Left ventricle myocardium inferior (tissue), 1 donor: ENCODE measurements around the gene PAQR3. TPM values are rescaled to one million over a fixed set of nuclear protein-coding genes. Genes with fewer than 3 reads are reported as not detected.

Experiments used
- DNase-seq: peaks from one replicate; pipeline ENCODE4 v3.0.0-alpha.2; 2020
- H3K27ac ChIP-seq: fragments of 200-600 bp; replicated peaks from 2 replicates; pipeline ENCODE4 v1.8.0; 2021
- H3K27me3 ChIP-seq: fragments of 200-600 bp; 2 replicates; pipeline ENCODE4 v1.8.0; 2021; ENCODE audit warnings: low read depth
- H3K36me3 ChIP-seq: fragments of 200-600 bp; 2 replicates; pipeline ENCODE4 v1.8.0; 2021
- H3K4me1 ChIP-seq: fragments of 200-600 bp; 2 replicates; pipeline ENCODE4 v1.8.0; 2021
- H3K4me3 ChIP-seq: fragments of 200-600 bp; 2 replicates; pipeline ENCODE4 v1.8.0; 2021; ENCODE audit warnings: mild to moderate bottlenecking, moderate library complexity
- H3K9me3 ChIP-seq: fragments of 200-600 bp; replicated peaks from 2 replicates; pipeline ENCODE4 v1.8.0; 2021
- intact Hi-C: fragments of 100-400 bp; cut with micrococcal nuclease; formaldehyde crosslinking; loops from one replicate; pipeline ENCODE4 v1.11.0; 2022
- total RNA-seq: library from RNA; stranded (reverse); fragmentation: NEBNext Ultra II Directional; extraction: Animal tissue kit (Norgen Biotek cat#: 25700); gene quantifications from one replicate; pipeline ENCODE4 v1.2.1, GENCODE V29; 2021
- TF ChIP-seq, protein P1 (sequence below): fragments of 200-600 bp; IDR thresholded peaks from 2 replicates; pipeline ENCODE4 v1.8.0; 2021; ENCODE audit warnings: antibody characterized with exemption, mild to moderate bottlenecking, borderline replicate concordance
- donor health status: DM: no; HTN: yes; CAD: no; lungs with severe emphysema.

The PAQR3 gene
- total RNA-seq, 1 donor from 2014 or later, result 9.8 TPM

DNA sequence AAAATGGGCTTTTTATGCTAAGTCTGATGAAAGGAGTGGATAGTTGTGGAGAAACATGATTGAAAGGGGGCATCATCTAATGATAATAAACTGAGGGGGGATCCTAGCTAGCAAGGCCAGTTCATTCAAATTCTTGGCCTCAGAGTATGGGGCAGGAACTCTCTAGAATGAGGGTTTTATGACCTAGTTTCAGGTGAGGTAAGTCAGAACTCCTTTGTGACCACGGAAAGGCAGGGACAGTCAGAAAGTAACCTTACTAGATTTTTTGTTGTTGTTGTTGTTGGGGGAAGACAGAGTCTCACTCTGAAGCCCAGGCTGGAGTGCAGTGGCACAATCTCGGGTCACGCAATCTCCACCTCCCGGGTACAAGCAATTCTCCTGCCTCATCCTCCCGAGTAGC, 1.5 kb upstream of the PAQR3 start:
- no peak overlapping the region for H3K4me3 ChIP-seq
- DNase-seq, result no peak
- H3K9me3 ChIP-seq, result no peaks in the 10 kb centered on the region
- intact Hi-C loops, result no loop called here
- TF ChIP-seq, protein P1, sequence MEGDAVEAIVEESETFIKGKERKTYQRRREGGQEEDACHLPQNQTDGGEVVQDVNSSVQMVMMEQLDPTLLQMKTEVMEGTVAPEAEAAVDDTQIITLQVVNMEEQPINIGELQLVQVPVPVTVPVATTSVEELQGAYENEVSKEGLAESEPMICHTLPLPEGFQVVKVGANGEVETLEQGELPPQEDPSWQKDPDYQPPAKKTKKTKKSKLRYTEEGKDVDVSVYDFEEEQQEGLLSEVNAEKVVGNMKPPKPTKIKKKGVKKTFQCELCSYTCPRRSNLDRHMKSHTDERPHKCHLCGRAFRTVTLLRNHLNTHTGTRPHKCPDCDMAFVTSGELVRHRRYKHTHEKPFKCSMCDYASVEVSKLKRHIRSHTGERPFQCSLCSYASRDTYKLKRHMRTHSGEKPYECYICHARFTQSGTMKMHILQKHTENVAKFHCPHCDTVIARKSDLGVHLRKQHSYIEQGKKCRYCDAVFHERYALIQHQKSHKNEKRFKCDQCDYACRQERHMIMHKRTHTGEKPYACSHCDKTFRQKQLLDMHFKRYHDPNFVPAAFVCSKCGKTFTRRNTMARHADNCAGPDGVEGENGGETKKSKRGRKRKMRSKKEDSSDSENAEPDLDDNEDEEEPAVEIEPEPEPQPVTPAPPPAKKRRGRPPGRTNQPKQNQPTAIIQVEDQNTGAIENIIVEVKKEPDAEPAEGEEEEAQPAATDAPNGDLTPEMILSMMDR, result no peak
- H3K27me3 ChIP-seq, result no peaks in the 10 kb centered on the region
- peaks cover 27% of the 10 kb centered on the region for H3K4me1 ChIP-seq
- no peak overlapping the region for H3K27ac ChIP-seq
- H3K36me3 ChIP-seq, result no peaks in the 10 kb centered on the region

GRCh38 chr4:78939667-78940008, 400 bp upstream of the PAQR3 start:
- no peaks in the 10 kb centered on the region for H3K9me3 ChIP-seq

DNA sequence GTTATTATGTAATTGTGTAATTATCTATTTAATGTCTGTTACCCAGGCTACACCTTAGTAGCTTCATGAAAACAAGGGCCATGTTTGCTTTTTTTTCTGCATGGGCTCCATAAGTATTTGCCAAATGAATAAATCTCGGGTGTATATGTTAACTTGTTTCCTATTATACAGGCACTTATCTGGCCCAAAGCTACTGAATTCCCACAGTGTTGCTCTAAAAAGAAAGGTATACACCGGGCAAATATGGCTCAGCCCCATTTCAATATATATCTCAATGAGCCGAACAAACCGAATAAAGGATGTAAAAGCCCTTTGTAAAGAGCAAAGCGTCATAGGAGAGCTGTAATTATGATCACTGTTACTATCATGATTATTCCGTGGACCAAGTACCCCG, 767 bp downstream of the PAQR3 start:
- Histone ChIP-seq H3K4me3 (peak overlapping the region; percentile 91), H3K9me3 (no peaks in the 10 kb centered on the region), H3K27me3 (no peaks in the 10 kb centered on the region), H3K4me1 (peaks cover 27% of the 10 kb centered on the region), H3K36me3 (no peaks in the 10 kb centered on the region), H3K27ac (no peak overlapping the region)
- TF ChIP-seq, protein P1, result no peak
- intact Hi-C loops, result no loop called here
- DNase-seq, result no peak

More at GRCh38 chr4:78939667-78940008, 400 bp upstream of the PAQR3 start:
- Histone ChIP-seq H3K4me1 (peaks cover 27% of the 10 kb centered on the region), H3K27me3 (no peaks in the 10 kb centered on the region), H3K4me3 (peak overlapping the region; percentile 91), H3K27ac (peak overlapping the region; percentile 72), H3K36me3 (no peaks in the 10 kb centered on the region)
- TF ChIP-seq, protein P1, result no peak
- intact Hi-C loops, result no loop called here
- no peak for DNase-seq

- intact Hi-C loops, result no loop called here
- Histone ChIP-seq H3K27ac (no peak overlapping the region), H3K4me3 (peak overlapping the region; percentile 91), H3K9me3 (no peaks in the 10 kb centered on the region), H3K27me3 (no peaks in the 10 kb centered on the region), H3K4me1 (peaks cover 27% of the 10 kb centered on the region), H3K36me3 (no peaks in the 10 kb centered on the region)
- TF ChIP-seq, protein P1, result no peak
- no peak for DNase-seq
These were observed 1.4 kb downstream of the PAQR3 start for GRCh38 chr4:78937837-78938236.

DNA sequence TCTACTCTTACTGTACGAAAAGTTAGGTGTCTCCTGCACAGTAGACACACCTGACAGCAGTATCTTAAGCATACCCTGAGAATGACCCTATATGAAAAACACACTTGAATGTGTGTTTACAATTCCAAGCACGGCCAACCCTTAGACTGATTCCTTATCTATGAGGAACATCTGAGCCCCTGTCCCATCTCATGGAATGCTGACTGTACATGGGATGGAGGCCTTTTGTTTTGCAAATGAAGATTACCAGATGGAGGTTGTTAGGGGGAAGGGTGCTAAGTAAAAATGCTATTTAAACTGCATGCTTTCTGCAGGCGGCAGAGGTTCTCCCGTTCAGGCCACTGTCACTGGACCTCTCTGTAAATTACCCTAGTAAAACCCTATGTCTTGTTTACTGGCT, 2.2 kb downstream of the PAQR3 start:
- no peaks in the 10 kb centered on the region for H3K9me3 ChIP-seq
- no peak overlapping the region for H3K4me3 ChIP-seq
- TF ChIP-seq, protein P1, result no peak
- H3K27me3 ChIP-seq, result no peaks in the 10 kb centered on the region
- H3K36me3 ChIP-seq, result no peaks in the 10 kb centered on the region
- DNase-seq, result no peak
- intact Hi-C loops, result no loop called here
- H3K4me1 ChIP-seq, result peaks cover 27% of the 10 kb centered on the region
- H3K27ac ChIP-seq, result no peak overlapping the region
